Measurements from ENCODE around the gene SLC18A3.

GRCh38 chr10:49629431-49629881 lies 19.3 kb downstream of the SLC18A3 start:
- no peak for TF ChIP-seq EZH2phosphoT487 (IDR thresholded peaks at IDR 0.05; ENCODE audit: borderline replicate concordance, low read length)
- no peak for TF ChIP-seq CTCF (IDR thresholded peaks at IDR 0.05; ENCODE audit: low read depth, low read length, poor library complexity, severe bottlenecking)

Data from DOHH2 (cell line).